Gastroesophageal sphincter (tissue), 3 donors: ENCODE results near the gene NAA60.

ENCODE experiments used
- CTCF ChIP-seq, 4 experiments: fragments of 200-600 bp in 2 of 4; fragments of 450-650 bp in 2 of 4; sonication (generic) in 1 of 4; IDR thresholded peaks; one replicate each; pipeline ENCODE4 v1.5.1; 2017 to 2019; ENCODE audit warnings: antibody characterized with exemption in 4 of 4, mild to moderate bottlenecking in 2 of 4, moderate library complexity in 2 of 4
- EP300 ChIP-seq: sonication (generic); formaldehyde crosslinking; IDR thresholded peaks from one replicate; pipeline ENCODE4 v1.6.1; 2017; ENCODE audit warnings: antibody characterized with exemption, mild to moderate bottlenecking

DNA sequence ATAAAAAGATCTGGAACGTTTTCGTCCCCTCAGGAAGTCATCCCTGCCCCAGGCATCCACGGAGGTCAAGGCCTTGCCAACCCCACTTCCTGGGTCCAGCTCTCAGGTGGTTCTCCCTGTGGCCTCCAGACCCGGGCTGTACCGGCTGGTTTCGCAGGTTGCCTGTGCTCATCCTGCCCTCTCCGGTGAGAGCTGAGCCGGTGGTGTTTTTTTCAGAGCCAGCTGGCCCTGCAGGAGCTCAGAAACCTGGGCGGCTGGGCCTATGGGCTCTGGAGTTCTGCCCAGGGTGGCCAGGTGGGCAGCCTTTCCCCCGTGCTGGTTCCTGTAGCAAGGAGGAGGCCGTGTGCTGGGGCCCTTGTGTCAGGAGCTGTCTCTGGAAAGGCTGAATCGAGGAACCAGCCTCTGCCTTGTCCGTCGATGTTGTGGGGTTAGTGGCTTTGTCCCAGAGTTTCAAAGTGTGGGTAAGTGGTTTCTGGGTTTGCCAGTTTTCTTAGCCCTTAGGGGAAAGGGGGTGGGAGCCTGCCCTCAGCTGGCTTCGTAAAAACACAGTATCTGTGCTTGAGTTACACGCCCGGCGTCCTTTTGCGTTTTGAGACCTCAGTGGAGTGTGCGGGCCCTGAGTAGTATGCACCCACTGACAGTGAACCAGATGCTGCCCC is 28.2 kb downstream of the NAA60 start:
- no peak for TF ChIP-seq CTCF (IDR thresholded peaks at IDR 0.05)
- no peak for TF ChIP-seq EP300
